Sigmoid colon (tissue), 7 donors: ENCODE results near the gene TBCD. TPM values are rescaled to one million over a fixed set of nuclear protein-coding genes. Genes with fewer than 3 reads are reported as not detected.

ENCODE experiments used
- DNase-seq: peaks from one replicate; pipeline ENCODE4 v3.0.0-alpha.2; 2019
- H3K27ac ChIP-seq, 4 donors: fragments of 200-600 bp; sonication (generic); one replicate each; pipeline ENCODE4 v1.5.1; 2016 to 2019; ENCODE audit warnings: mild to moderate bottlenecking in 1 of 4
- H3K27me3 ChIP-seq, 3 donors: fragments of 200-600 bp; sonication (generic); one replicate each; pipeline ENCODE4 v1.5.1; 2019; ENCODE audit warnings: mild to moderate bottlenecking in 1 of 3
- H3K36me3 ChIP-seq, 4 donors: fragments of 200-600 bp; sonication (generic); one replicate each; pipeline ENCODE4 v1.5.1; 2016 to 2019
- H3K4me1 ChIP-seq, 4 donors: fragments of 200-600 bp; sonication (generic); one replicate each; pipeline ENCODE4 v1.5.1; 2017 to 2019
- H3K4me3 ChIP-seq, 4 donors: fragments of 200-600 bp; sonication (generic); one replicate each; pipeline ENCODE4 v1.5.1; 2017 to 2019; ENCODE audit warnings: mild to moderate bottlenecking in 2 of 4, moderate library complexity in 1 of 4
- H3K9me3 ChIP-seq, 4 donors: fragments of 200-600 bp in 3 of 4; sonication (generic) in 3 of 4; one replicate each; pipeline versions ENCODE4 v1.5.1 to v1.6.1; 2013 to 2019
- CTCF ChIP-seq, 4 experiments: fragments of 450-650 bp in 3 of 4; fragments of 200-600 bp in 1 of 4; IDR thresholded peaks; one replicate each; pipeline ENCODE4 v1.5.1; 2016 to 2019; ENCODE audit warnings: antibody characterized with exemption in 4 of 4, mild to moderate bottlenecking in 3 of 4, moderate library complexity in 2 of 4
- EP300 ChIP-seq, 4 donors: sonication (generic); formaldehyde crosslinking; IDR thresholded peaks; one replicate each; pipeline ENCODE4 v1.6.1; 2017; ENCODE audit warnings: antibody characterized with exemption in 4 of 4
- POLR2A ChIP-seq, 2 donors: fragments of 450-650 bp; IDR thresholded peaks; one replicate each; pipeline ENCODE4 v1.6.1; 2016; ENCODE audit warnings: antibody characterized with exemption in 2 of 2, mild to moderate bottlenecking in 2 of 2, moderate library complexity in 2 of 2
- POLR2AphosphoS5 ChIP-seq, 4 donors: sonication (generic); formaldehyde crosslinking; IDR thresholded peaks; one replicate each; pipeline ENCODE4 v1.6.1; 2017; ENCODE audit warnings: antibody characterized with exemption in 4 of 4
- WGBS, 2 donors: extraction: QIAGEN DNeasy Blood & Tissue Kit; methylation state at CpG; one replicate each; pipeline ENCODE4 v1.1.7; 2013; 5-methylcytosine and 5-hydroxymethylcytosine counted together
- intact Hi-C: fragments of 100-400 bp; cut with DNase I; formaldehyde crosslinking; loops from one replicate; pipeline ENCODE4 v1.15.1; 2023
- polyA plus RNA-seq, 3 donors: library from polyadenylated mRNA; stranded (reverse); fragments of 200-250 nt; gene quantifications; one replicate each; pipeline ENCODE4 v1.2.3, GENCODE V29; 2013
- total RNA-seq, 4 donors: library from RNA; depleted of rRNA; stranded (reverse); fragments of >200 nt; gene quantifications; one replicate each; pipeline ENCODE4 v1.1.0, GENCODE V29; 2016
- donor health status: healthy with polysubstance abuse.
- donor health status: Bipolar disorder and iron deficiency.
- donor health status: healthy.

The TBCD gene
- total and polyA plus RNA-seq, 7 donors = 11.1 to 77.4 (median 34.2) TPM

GRCh38 chr17:82732118-82732743 is 19.6 kb upstream of the TBCD start:
- no peak for DNase-seq
- no peak for TF ChIP-seq CTCF (IDR thresholded peaks at IDR 0.05)
- TF ChIP-seq POLR2A (IDR thresholded peaks at IDR 0.05) = no peak
- no peak for TF ChIP-seq POLR2AphosphoS5 (IDR thresholded peaks at IDR 0.05)
- no peak for TF ChIP-seq EP300 (IDR thresholded peaks at IDR 0.05)

GRCh38 chr17:82734987-82735866 is 16.6 kb upstream of the TBCD start, which contains the start of gene FN3K:
FN3K (plus strand) TSS chr17:82735615; CDS start chr17:82735637, 22 bp downstream.
- Histone ChIP-seq H3K27ac (peak within 1 kb of the TSS; percentile 80 to 93 (median 90)), H3K4me3 (peak within 1 kb of the TSS; percentile 82 to 98 (median 88)), H3K9me3 (no peaks in the 10 kb centered on the region), H3K36me3 (peaks cover 5 to 19% (median 6%) of the 10 kb centered on the region in 4 donors), H3K4me1 (peaks cover 0 to 22% (median 17%) of the 10 kb centered on the region in 4 donors), H3K27me3 (no peaks in the 10 kb centered on the region)
- peak; percentile 92 for DNase-seq
- TF ChIP-seq POLR2AphosphoS5 (IDR thresholded peaks at IDR 0.05) (peak; percentile 56 to 74 (median 66)), CTCF (IDR thresholded peaks at IDR 0.05) (no peak), EP300 (IDR thresholded peaks at IDR 0.05) (peak; percentile 57 to 95 (median 86))
- WGBS, 2 donors = 2 to 6% methylated on average over 101 of the region's 101 CpGs
- intact Hi-C loops = no loop called here

More at GRCh38 chr17:82732118-82732743, 19.6 kb upstream of the TBCD start:
- H3K27ac ChIP-seq = no peak overlapping the region
- H3K9me3 ChIP-seq = no peaks in the 10 kb centered on the region
- peaks cover 0 to 22% (median 17%) of the 10 kb centered on the region in 4 donors for H3K4me1 ChIP-seq
- intact Hi-C loops = no loop called here
- H3K4me3 ChIP-seq = no peak overlapping the region
- H3K36me3 ChIP-seq = peaks cover 0 to 15% (median 3%) of the 10 kb centered on the region in 4 donors
- no peaks in the 10 kb centered on the region for H3K27me3 ChIP-seq
- 94 to 95% methylated on average over 13 of the region's 13 CpGs for WGBS, 2 donors

DNA sequence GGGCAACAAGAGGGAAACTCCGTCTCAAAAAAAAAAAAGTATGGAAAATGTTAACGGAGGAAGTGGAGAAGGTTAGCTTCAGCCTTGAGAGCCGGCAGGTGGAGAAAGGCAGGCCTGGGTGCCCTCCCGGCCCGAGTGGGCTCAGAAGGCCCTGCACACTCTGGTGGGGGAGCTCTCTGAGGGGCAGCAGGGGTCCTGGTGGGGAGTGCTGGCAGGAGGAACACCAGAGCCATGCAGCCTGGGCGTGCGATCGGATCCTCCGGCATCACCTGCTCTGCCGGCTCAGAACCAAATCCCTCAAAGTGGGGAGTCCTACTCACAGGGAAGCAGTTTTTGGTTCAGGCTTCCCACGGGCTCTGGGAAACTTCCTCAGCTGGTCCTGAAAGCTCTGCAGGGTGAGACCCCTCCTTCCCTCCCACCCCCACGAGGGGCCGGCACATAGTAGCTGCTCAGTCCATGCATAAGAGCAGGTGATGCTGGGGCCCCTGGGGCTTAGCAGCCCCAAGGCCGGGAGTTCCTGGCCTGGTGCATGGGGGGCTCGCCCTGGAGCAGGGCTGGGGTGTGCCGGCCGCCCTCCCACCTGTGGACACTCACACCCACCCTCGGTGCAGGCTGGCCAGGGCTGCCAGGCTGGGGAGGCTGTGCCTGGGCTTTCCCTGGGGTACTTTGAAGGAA is 15.2 kb upstream of the TBCD start:
- Histone ChIP-seq H3K36me3 (peaks cover 16 to 34% (median 19%) of the 10 kb centered on the region in 4 donors), H3K4me3 (peak overlapping the region in 2 of 4 donors; percentile 82 to 98), H3K4me1 (peaks cover 0 to 22% (median 17%) of the 10 kb centered on the region in 4 donors), H3K27me3 (no peaks in the 10 kb centered on the region), H3K9me3 (no peaks in the 10 kb centered on the region), H3K27ac (peak overlapping the region; percentile 80 to 93 (median 90))
- TF ChIP-seq POLR2A (IDR thresholded peaks at IDR 0.05) (no peak), EP300 (IDR thresholded peaks at IDR 0.05) (no peak), POLR2AphosphoS5 (IDR thresholded peaks at IDR 0.05) (no peak)
- DNase-seq = no peak
- intact Hi-C loops = no loop called here
- WGBS, 2 donors = 56 to 90% methylated on average over 18 of the region's 18 CpGs

- Histone ChIP-seq H3K27ac (no peak overlapping the region), H3K27me3 (no peaks in the 10 kb centered on the region), H3K9me3 (no peaks in the 10 kb centered on the region), H3K4me3 (no peak overlapping the region), H3K36me3 (peaks cover 16 to 49% (median 31%) of the 10 kb centered on the region in 4 donors), H3K4me1 (peaks cover 0 to 22% (median 17%) of the 10 kb centered on the region in 4 donors)
- intact Hi-C loops = no loop called here
- 76 to 85% methylated on average over 26 of the region's 26 CpGs for WGBS, 2 donors
- TF ChIP-seq EP300 (IDR thresholded peaks at IDR 0.05) (no peak), POLR2AphosphoS5 (IDR thresholded peaks at IDR 0.05) (no peak), CTCF (IDR thresholded peaks at IDR 0.05) (no peak), POLR2A (IDR thresholded peaks at IDR 0.05) (no peak)
- DNase-seq = no peak
These were observed 13.6 kb upstream of the TBCD start for GRCh38 chr17:82737967-82738877.
